ENCODE results near the gene TMPRSS4.

DNA sequence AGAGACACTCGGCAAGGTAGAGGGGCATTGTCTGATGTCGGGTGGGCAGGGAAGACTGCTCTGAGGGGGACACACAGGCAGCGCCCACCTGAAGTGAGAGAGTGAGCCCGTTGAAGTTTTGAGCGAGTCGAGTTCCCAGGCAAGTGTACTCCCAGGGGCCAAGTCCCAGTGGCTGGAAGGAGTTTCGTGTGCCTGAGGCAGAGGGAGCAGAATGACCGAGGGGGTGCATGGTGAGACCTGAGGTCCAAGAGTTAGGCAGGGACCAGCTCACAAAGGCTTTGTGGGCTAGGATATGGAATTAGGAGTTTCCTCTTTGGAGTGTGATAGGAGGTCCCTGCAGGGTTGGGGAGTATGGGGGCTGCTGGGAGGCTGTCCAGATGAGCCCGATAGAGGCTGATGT, 93.4 kb downstream of the TMPRSS4 start:
- TF ChIP-seq, protein P1, sequence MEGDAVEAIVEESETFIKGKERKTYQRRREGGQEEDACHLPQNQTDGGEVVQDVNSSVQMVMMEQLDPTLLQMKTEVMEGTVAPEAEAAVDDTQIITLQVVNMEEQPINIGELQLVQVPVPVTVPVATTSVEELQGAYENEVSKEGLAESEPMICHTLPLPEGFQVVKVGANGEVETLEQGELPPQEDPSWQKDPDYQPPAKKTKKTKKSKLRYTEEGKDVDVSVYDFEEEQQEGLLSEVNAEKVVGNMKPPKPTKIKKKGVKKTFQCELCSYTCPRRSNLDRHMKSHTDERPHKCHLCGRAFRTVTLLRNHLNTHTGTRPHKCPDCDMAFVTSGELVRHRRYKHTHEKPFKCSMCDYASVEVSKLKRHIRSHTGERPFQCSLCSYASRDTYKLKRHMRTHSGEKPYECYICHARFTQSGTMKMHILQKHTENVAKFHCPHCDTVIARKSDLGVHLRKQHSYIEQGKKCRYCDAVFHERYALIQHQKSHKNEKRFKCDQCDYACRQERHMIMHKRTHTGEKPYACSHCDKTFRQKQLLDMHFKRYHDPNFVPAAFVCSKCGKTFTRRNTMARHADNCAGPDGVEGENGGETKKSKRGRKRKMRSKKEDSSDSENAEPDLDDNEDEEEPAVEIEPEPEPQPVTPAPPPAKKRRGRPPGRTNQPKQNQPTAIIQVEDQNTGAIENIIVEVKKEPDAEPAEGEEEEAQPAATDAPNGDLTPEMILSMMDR (IDR thresholded peaks at IDR 0.05), result no peak
- no peak for TF ChIP-seq POLR2AphosphoS5 (IDR thresholded peaks at IDR 0.05)
- TF ChIP-seq POLR2A (IDR thresholded peaks at IDR 0.05), result no peak

Data from breast epithelium (tissue), 3 donors.